GM21619 (cell line): ENCODE results near the gene ASPA.

Experiments used
- ATAC-seq: cut with Tn5 transposase; IDR thresholded peaks from one replicate; pipeline ENCODE4 v1.9.1; 2021; ENCODE audit not compliant: unreplicated experiment

Gene ASPA

DNA sequence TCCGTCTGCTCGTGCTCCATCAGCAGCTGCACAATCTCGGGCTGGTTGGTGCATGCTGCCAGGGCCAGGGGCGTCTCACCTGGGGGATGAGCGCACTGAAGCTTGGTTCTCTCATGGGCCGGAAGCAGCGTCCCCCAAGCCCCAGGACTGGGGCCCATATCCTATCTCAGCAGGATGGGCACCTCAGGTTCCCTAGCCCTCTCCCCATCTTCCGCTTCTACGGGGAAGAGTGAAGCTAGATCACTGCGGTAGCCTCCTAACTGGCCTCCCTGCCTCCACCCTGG, 57.0 kb downstream of the ASPA start:
- no peak for ATAC-seq

GRCh38 chr17:3533752-3534151, 58.0 kb downstream of the ASPA start:
- no peak for ATAC-seq

- no peak for ATAC-seq
Observed at GRCh38 chr17:3534881-3535252, 59.1 kb downstream of the ASPA start.

DNA sequence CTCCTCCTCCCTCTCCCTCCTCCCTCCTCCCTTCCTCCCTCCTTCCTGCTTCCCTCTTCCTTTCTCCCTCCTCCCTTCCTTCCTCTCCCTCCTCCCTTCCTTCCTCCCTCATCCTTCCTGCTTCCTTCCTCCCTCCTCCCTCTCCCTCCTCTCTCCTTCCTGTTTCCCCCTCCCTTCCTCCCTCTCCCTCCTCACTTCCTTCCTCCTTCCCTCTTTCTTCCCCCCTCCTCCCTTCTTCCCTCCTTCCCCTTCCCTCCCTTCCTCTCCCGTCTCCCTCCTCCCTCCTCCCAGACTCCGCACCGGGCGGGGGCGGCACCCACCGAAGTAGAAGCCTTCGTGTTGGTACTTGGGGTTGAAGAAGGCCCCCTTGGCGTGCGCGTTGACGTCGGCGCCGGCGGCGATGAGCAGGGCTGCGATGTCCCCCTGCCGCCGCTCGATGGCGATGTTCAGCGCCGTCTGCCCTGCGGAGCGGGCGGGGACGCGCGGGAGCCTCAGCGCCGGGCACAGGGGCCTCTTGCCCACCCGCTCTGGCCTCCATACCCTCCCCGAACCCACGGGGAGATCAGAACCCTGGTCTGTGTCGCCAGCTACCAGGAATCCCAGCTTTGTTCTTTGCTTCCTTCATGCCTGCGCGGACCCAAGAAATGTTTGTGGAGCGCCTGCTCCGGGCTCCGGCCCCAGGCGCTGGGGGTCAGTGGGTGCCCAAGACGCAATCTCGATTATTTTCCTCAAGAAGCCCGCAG, 59.6 kb downstream of the ASPA start:
- no peak for ATAC-seq

- ATAC-seq = no peak
Observed at GRCh38 chr17:3536716-3537115, 60.9 kb downstream of the ASPA start.

- no peak for ATAC-seq
Observed at GRCh38 chr17:3539881-3540540, 64.2 kb downstream of the ASPA start.

- no peak for ATAC-seq
Observed at GRCh38 chr17:3542410-3543088, 66.8 kb downstream of the ASPA start.

DNA sequence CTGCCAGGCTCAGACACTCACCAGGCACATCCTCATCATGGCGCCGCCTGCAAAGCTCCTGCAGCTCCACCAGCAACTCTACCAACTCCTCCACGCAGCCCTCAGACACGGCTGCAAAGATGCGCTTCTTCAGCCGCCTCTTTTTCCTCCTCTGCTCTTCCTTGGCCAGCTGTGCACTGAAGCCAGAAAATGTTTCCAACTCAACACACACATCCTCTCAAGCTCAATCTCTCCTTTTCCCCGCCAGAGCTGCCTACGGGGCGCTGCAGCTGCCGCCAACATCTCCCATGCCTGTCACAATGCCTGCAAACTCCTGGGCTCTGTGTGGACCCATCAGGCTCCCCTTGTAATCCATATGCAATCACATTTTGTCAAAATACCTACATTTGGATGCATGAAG, 67.7 kb downstream of the ASPA start:
- ATAC-seq = no peak

- no peak for ATAC-seq
Observed at GRCh38 chr17:3544365-3544764, 68.6 kb downstream of the ASPA start.

GRCh38 chr17:3545151-3545550, 69.4 kb downstream of the ASPA start:
- ATAC-seq = no peak

DNA sequence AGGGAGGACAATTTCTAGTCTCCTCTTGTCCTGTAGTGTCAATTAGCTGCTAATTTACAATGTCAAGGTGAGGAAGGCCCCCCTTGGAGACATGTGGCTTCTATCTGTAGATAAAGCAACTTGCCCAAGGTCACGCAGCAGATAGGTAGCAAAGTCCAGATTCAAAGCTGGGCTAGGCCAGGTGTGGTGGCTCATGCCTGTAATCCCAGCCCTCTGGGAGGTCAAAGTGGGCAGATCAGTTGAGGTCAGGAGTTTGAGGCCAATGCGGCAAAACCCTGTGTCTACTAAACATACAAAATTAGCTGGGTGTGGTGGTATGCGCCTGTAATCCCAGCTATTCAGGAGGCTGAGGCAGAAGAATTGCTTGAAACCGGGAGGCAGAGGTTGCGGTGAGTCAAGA, 70.7 kb downstream of the ASPA start:
- no peak for ATAC-seq

- ATAC-seq = no peak
Observed at GRCh38 chr17:3546997-3547396, 71.2 kb downstream of the ASPA start.

DNA sequence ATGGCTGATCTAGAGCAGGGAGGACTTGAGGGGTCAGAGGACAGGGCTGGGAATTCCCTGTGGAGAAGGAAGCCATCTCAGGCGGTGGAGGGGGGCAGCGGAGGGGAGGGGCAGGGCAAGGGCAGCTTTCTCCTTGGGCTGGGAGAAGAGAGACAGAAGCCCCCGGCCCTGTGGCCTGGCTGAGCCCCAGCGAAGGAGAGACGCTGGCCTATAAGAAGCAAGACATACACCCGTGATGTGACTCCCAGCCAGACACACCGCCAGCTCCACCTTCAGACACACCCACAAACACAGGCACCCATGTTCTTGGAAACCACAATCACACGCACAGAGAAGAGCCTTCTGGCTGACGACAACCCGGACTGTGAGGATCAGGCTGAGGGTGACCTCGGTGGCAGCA, 71.8 kb downstream of the ASPA start:
- no peak for ATAC-seq

GRCh38 chr17:3549610-3550162, 73.9 kb downstream of the ASPA start:
- no peak for ATAC-seq

GRCh38 chr17:3551189-3551588, 75.4 kb downstream of the ASPA start:
- no peak for ATAC-seq

- ATAC-seq = no peak
Observed at GRCh38 chr17:3552916-3553315, 77.1 kb downstream of the ASPA start.
